Activated B cell treated with CpG ODN at 0.5 μM for 24 hours (primary cell): ENCODE data around the gene SDF4. TPM values are rescaled to one million over a fixed set of nuclear protein-coding genes. Genes with fewer than 3 reads are reported as not detected.

ENCODE experiments used
- ATAC-seq: fragments of 200-7000 bp; cut with Tn5 transposase; one replicate; pipeline ENCODE4 v1.10.0; 2021; ENCODE audit warnings: low read depth, mild to moderate bottlenecking, moderate library complexity
- CTCF ChIA-PET: fragments of 350-600 bp; sonication (Branson Sonifier 250); formaldehyde crosslinking; loops from one replicate; lab custom pipeline; 2021; ENCODE audit warnings: antibody characterized with exemption; lab: Charles Lee
- POLR2A ChIA-PET: fragments of 350-600 bp; sonication (Branson Sonifier 250); formaldehyde crosslinking; loops from one replicate; lab custom pipeline; 2021; ENCODE audit warnings: antibody characterized with exemption; lab: Charles Lee
- DNase-seq: peaks from one replicate; pipeline ENCODE4 v3.0.0; 2022
- H3K27ac Mint-ChIP-seq: one replicate; pipeline ENCODE4 v1.8.0; 2020; ENCODE audit warnings: mixed read lengths
- H3K27me3 Mint-ChIP-seq: one replicate; pipeline ENCODE4 v1.8.0; 2021; ENCODE audit warnings: mixed read lengths
- H3K36me3 Mint-ChIP-seq: one replicate; pipeline ENCODE4 v1.8.0; 2021; ENCODE audit warnings: low read depth, mixed read lengths
- H3K4me1 Mint-ChIP-seq: one replicate; pipeline ENCODE4 v1.8.0; 2021; ENCODE audit warnings: mixed read lengths
- H3K4me3 Mint-ChIP-seq: one replicate; pipeline ENCODE4 v1.8.0; 2020; ENCODE audit warnings: mild to moderate bottlenecking, mixed read lengths
- H3K9me3 Mint-ChIP-seq: one replicate; pipeline ENCODE4 v1.8.0; 2020; ENCODE audit warnings: mixed read lengths
- intact Hi-C: fragments of 100-400 bp; cut with micrococcal nuclease; formaldehyde crosslinking; loops from one replicate; pipeline ENCODE4 v1.15.1; 2024
- total RNA-seq: library from RNA; stranded (reverse); gene quantifications from 2 replicates; pipeline ENCODE4 v1.2.3, GENCODE V29; 2022
- TF ChIP-seq, protein P1 (sequence below): fragments of 200-600 bp; IDR thresholded peaks from one replicate; pipeline ENCODE4 v1.8.0; 2022; ENCODE audit warnings: antibody characterized with exemption, mild to moderate bottlenecking

Gene SDF4
- total RNA-seq, 1 donor from 2014 or later, result 97.9 TPM

GRCh38 chr1:1171161-1171545, 60.6 kb downstream of the SDF4 start:
- peak; percentile 30 for DNase-seq
- no peak overlapping the region for H3K27ac Mint-ChIP-seq
- H3K4me3 Mint-ChIP-seq, result peak overlapping the region; percentile 52
- ChIA-PET CTCF (interaction anchor here (0.6 to 1.1 kb wide), 2 partner anchors 49 to 73 kb away, joined by 3 to 6 read pairs; no protein-coding TSS in a partner anchor), POLR2A (interaction anchor here (0.5 to 4.2 kb wide), 12 partner anchors 13 to 107 kb away, joined by 3 to 49 read pairs (median 4); partner anchors contain the start of genes TNFRSF18 and UBE2J2)
- TF ChIP-seq, protein P1, sequence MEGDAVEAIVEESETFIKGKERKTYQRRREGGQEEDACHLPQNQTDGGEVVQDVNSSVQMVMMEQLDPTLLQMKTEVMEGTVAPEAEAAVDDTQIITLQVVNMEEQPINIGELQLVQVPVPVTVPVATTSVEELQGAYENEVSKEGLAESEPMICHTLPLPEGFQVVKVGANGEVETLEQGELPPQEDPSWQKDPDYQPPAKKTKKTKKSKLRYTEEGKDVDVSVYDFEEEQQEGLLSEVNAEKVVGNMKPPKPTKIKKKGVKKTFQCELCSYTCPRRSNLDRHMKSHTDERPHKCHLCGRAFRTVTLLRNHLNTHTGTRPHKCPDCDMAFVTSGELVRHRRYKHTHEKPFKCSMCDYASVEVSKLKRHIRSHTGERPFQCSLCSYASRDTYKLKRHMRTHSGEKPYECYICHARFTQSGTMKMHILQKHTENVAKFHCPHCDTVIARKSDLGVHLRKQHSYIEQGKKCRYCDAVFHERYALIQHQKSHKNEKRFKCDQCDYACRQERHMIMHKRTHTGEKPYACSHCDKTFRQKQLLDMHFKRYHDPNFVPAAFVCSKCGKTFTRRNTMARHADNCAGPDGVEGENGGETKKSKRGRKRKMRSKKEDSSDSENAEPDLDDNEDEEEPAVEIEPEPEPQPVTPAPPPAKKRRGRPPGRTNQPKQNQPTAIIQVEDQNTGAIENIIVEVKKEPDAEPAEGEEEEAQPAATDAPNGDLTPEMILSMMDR, result no peak
- no peaks in the 10 kb centered on the region for H3K9me3 Mint-ChIP-seq
- no peaks in the 10 kb centered on the region for H3K36me3 Mint-ChIP-seq
- H3K4me1 Mint-ChIP-seq, result peaks cover 49% of the 10 kb centered on the region
- no peak for ATAC-seq
- peaks cover 6% of the 10 kb centered on the region for H3K27me3 Mint-ChIP-seq
- intact Hi-C loops, result loop anchor here (2.0 kb wide), 4 partner anchors 26 to 38 kb away; no protein-coding TSS in a partner anchor

DNA sequence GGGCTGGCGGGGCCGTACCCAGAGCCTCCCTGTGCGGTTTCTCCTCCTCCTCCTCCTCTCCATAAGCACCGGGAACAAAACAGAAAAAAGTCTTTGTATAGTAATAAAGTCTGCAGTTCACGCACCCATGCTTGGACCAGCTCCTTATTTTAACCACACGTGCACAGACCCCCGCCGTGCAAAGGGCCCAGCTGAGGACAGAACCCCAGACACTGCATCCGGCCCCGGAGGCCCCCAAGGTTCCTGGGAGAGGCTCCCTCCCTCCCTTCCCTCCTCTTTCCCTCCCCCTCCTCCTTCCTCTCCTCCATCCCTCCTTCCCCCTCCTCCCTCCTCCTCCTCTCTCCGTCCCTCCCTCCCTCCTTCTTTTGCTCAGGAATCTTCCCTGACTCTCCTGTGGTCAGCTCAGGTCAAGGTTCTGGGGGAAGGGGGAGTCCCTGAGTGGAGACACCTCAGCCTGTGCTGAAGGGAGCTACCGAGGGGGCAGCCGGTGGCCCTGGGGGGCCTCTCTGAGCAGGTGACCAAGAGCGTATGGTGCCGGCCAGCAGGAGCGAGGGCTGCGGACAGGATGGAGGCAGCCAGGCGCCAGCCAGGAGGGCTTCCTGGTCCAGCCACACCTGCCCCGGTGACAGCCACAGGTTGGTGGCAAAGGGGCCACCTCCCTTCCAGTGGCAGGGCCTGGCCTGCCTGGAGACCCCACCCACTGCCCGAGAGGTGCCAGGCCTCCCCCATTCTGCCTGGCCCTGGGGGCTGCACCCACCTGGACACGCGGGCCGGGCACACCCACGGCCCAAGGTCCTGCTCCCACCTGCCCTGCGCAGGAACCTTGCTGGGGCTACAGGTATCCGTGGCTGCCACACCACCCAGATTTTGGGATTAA, 61.3 kb downstream of the SDF4 start:
- Mint-ChIP-seq H3K4me3 (peak overlapping the region; percentile 73), H3K4me1 (peaks cover 46% of the 10 kb centered on the region), H3K27ac (no peak overlapping the region), H3K36me3 (no peaks in the 10 kb centered on the region), H3K9me3 (no peaks in the 10 kb centered on the region), H3K27me3 (peaks cover 1% of the 10 kb centered on the region)
- POLR2A ChIA-PET, result interaction anchor here (0.5 to 4.2 kb wide), 11 partner anchors 12 to 131 kb away, joined by 3 to 49 read pairs (median 4); partner anchors contain the start of gene UBE2J2
- CTCF ChIA-PET, result interaction anchor here (0.8 to 2.2 kb wide), 3 partner anchors 19 to 48 kb away, joined by 3 to 5 read pairs (median 3); no protein-coding TSS in a partner anchor
- TF ChIP-seq, protein P1, result no peak
- ATAC-seq, result no peak
- DNase-seq, result peak; percentile 27
- intact Hi-C loops, result loop anchor here (2.0 kb wide), 4 partner anchors 26 to 38 kb away; no protein-coding TSS in a partner anchor

GRCh38 chr1:1169429-1170214, 62.2 kb downstream of the SDF4 start:
- Mint-ChIP-seq H3K27me3 (no peaks in the 10 kb centered on the region), H3K4me3 (peak overlapping the region; percentile 73), H3K36me3 (no peaks in the 10 kb centered on the region), H3K9me3 (no peaks in the 10 kb centered on the region), H3K4me1 (peaks cover 41% of the 10 kb centered on the region), H3K27ac (no peak overlapping the region)
- TF ChIP-seq, protein P1, result no peak
- ChIA-PET CTCF (interaction anchor here (0.8 to 2.2 kb wide), 3 partner anchors 18 to 47 kb away, joined by 3 to 5 read pairs (median 3); no protein-coding TSS in a partner anchor), POLR2A (interaction anchor here (0.5 to 4.2 kb wide), 8 partner anchors 11 to 130 kb away, joined by 3 to 49 read pairs (median 4); no protein-coding TSS in a partner anchor)
- intact Hi-C loops, result loop anchor here (2.0 kb wide), 4 partner anchors 25 to 39 kb away; no protein-coding TSS in a partner anchor
- DNase-seq (peak; percentile 30), ATAC-seq (no peak)

DNA sequence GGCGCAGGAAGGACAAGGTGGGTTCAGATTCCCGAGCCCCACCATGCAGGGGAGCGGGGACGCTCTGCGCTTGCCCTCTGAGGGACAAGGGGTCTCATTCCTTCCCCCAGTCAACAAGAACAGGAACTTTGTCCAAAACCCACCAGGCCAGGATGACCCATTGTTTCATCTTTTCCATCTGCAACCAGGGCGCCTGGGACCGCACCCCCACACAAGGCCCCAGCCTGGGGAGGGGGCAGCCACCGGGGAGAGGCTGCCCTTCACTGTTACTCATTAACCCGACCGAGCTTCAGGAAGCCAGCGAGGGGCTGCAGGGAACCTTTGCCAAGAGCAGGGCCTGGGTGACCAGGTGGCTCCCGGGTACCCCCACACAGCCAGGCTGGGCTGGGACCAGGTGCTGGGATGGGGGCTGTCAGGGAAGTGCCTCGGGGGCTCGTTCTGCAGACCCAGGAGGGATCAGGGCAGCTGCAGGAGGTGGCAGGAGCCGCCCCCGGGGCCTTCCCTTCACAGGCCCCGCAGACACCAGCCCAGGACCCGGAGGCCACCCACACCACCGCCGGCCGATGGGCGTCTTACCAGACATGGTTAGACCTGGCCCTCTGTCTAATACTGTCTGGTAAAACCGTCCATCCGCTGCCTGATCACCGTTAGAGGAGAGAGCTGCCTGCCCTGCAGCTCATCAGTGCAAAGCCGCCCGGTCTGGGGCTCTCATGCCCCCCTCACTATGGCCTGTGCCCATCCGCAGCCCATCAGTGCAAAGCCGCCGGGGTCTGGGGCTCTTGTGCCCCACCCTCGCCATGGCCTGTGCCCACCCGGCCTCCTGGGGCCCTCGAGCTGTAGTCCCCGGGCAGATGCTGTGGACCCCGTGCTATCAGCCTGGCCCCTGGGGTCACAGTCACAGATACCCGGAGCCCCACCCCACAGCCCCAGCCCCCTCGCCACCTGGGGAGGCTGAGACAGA, 63.1 kb downstream of the SDF4 start:
- Mint-ChIP-seq H3K9me3 (no peaks in the 10 kb centered on the region), H3K4me3 (no peak overlapping the region), H3K4me1 (peaks cover 38% of the 10 kb centered on the region), H3K27ac (no peak overlapping the region), H3K36me3 (no peaks in the 10 kb centered on the region), H3K27me3 (peaks cover 5% of the 10 kb centered on the region)
- intact Hi-C loops, result no loop called here
- ChIA-PET POLR2A (interaction anchor here (1.1 to 4.2 kb wide), 5 partner anchors 10 to 82 kb away, joined by 3 to 49 read pairs (median 5); no protein-coding TSS in a partner anchor), CTCF (interaction anchor here (2.2 kb wide), 1 partner anchor 46 kb away, joined by 5 read pairs; no protein-coding TSS in a partner anchor)
- TF ChIP-seq, protein P1, result no peak
- DNase-seq (no peak), ATAC-seq (no peak)
